HG03442 (cell line): ENCODE results near the gene SRGN.
"Not testable (repeated sequence)": the region's sequence is repeated elsewhere in the genome, so short reads cannot be mapped to it uniquely, and the experiment has no call there.

ENCODE experiments used
- ATAC-seq: cut with Tn5 transposase; IDR thresholded peaks from one replicate; pipeline ENCODE4 v1.9.1; 2021; ENCODE audit warnings: mild to moderate bottlenecking, moderate library complexity; ENCODE audit not compliant: unreplicated experiment

SRGN gene

DNA sequence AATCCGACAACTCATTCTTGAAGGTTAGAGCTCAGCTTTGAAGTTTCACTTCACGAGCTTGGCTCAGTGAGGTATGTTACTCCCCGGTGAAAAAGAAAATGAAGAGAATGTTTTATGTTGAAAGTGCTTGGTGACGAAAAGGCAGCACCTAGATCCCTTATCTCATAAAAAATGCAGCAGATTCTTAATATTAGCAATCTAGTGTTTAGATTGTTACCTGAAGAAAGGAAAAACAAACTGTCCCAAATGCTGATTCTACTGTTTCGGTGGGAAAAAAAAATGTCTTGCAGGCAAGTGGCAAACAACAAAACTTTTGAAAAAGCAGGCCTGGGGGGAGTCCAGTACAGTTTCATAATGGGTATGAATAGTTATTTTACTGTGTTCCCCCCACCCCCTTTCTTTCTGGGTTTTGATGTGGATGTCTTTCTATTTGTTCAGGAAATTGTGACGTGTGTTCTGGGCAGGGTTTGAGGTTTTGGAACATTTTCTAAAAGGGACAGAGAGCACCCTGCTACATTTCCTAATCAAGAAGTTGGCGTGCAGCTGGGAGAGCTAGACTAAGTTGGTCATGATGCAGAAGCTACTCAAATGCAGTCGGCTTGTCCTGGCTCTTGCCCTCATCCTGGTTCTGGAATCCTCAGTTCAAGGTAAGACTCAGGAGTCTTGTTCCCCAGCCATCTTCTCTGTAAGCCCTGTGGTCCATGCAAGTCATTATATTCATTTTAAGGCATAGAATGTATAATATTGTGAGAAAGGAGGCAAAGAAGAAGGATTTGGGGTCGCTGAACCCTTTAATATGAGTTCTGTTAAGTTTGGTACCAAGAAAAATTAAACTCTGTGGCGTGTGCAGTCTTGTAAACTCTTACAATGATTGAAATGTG is at the start of gene SRGN:
SRGN (plus strand) TSS at position 514 of the 881 bp plus-strand sequence; CDS start at position 569, 55 bp downstream.
- ATAC-seq, result peak; percentile 63

- ATAC-seq, result not testable (repeated sequence)
Measured at GRCh38 chr10:69040904-69041303, 47.0 kb upstream of the SRGN start.

- ATAC-seq, result no peak
Measured at GRCh38 chr10:69042417-69042816, 45.5 kb upstream of the SRGN start.

DNA sequence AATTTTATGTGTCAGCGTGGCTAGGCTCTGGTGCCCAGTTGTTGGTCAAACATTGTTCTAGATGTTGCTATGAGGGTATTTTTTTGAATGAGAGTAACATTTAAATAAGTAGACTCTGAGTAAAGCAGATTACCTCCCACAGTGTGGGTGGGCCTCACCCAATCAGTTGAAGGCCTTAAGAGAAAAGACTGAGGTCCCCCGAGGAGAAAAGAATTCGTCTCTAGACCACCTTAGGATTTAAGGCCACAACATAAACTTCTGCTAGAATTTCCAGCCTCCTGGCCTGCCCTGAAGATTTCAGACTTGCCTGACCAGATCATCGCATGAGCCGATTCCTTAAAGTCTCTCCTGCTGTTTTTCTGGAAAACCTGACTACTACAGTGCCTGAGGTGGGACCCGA is 45.1 kb upstream of the SRGN start:
- ATAC-seq, result no peak

DNA sequence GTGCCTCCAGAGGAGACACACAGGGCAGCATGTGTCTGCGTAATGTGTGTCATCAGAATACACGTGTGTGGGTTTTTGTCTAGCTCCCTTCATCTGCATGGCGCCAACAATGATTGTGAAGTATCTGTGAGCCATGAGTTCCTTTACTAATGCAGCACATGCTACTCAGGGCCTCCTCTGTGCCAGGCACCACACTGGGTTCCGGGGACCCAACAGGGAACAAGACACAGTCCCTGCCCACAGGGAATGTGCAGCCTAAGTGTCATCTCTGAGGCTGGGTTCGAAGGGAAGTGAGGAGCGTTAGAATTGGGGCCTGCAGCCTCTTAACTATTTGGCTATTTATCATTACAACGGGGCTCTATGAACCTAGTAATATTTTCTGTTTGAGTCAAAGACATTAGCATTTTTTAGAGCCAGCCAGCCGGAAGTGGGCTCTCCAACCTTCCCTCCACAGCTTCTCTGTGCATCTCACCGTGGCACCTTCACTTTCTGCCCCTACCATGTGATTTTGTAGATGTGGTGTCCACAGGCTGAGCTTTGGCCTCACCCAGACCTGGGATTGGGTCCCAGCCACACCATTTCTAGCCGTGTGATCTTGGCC is 43.9 kb upstream of the SRGN start:
- peak; percentile 49 for ATAC-seq

DNA sequence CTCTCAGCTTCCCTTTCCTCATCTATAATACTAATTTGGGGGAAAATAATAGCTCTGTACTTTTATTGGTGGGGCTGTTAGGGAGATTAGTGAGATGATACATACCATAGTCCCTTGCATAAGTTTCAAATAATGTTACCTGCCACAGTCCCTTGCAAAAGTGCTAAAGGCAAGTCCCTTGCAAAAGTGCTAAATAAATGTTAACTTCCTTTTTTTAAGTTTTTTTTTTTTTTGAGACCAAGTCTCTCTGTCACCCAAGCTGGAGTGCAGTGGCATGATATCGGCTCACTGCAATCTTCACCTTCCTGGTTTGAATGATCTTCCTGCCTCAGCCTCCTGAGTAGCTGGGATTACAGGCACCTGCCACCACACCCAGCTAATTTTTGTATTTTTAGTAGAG is 43.4 kb upstream of the SRGN start:
- no peak for ATAC-seq

GRCh38 chr10:69045441-69046300 is 42.2 kb upstream of the SRGN start:
- peak; percentile 63 for ATAC-seq

DNA sequence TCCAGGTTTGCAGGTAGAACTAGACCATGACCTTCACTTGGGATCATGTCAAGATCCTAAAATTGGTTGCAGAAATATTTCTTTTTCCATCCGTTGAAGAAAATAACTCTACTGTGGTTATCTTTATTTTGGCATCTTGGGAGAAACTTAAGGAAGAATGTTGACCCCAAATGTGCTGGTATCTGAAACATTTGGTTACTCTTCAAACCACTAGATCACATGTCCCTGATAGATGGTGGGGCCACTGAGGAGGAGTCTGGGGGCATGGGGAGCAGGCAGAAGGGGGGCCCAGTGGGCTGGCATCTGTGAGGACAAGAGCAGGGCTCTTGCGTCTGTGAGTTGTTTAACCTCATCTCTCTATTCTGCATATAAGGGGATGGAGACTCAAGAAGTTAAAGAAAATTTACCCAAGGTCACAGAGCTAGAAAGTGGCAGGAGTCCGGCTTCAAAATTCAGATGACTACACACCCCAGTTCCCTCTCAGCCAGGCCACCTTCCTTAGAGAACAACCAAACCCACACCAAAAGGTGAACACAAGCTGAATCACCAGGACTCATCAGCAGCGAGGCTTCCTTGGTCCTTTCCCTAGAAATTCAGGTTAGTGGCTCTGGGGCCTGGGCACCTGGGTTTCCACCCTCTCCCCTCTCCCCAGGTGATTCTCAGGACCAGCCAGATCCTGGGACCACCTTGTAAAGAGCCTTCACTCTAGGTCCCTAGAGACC is 40.6 kb upstream of the SRGN start:
- no peak for ATAC-seq

DNA sequence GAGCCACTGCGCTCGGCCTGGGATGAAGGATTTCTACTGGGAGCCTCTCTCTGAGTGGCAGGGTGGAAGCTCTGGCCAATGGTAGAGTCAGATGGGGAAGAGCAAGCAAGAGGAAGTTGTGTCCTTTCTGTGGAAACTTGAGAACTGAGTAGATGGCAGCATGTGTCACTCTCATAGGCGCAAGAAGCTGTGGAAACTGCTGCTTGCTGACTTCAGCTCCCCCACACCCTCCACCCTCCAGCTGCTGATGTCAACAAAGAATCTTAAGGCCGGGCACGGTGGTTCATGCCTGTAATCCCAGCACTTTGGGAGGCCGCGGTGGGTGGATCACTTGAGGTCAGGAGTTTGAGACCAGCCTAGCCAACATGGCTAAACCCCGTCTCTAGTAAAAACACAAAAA is 39.8 kb upstream of the SRGN start:
- no peak for ATAC-seq

DNA sequence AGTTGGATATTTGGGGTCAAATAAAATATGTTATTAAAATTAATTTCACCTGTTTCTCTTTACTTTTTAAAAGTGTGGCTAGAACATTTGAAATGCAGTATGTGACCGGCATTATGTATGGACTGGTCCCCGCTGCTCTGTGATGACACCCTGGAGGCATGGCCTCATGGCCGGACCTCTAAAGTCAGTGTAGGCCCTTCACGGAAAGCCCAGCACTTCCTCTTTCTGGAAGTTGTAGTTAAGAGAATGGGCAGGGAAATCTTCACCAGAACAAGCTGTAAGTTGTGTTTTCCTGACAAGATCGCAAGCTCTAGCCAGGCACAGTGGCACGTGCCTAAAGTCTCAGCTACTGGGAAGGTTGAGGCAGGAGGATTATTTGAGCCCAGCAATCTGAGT is 38.3 kb upstream of the SRGN start:
- no peak for ATAC-seq

GRCh38 chr10:69051303-69051702 is 36.6 kb upstream of the SRGN start:
- ATAC-seq, result peak; percentile 34

DNA sequence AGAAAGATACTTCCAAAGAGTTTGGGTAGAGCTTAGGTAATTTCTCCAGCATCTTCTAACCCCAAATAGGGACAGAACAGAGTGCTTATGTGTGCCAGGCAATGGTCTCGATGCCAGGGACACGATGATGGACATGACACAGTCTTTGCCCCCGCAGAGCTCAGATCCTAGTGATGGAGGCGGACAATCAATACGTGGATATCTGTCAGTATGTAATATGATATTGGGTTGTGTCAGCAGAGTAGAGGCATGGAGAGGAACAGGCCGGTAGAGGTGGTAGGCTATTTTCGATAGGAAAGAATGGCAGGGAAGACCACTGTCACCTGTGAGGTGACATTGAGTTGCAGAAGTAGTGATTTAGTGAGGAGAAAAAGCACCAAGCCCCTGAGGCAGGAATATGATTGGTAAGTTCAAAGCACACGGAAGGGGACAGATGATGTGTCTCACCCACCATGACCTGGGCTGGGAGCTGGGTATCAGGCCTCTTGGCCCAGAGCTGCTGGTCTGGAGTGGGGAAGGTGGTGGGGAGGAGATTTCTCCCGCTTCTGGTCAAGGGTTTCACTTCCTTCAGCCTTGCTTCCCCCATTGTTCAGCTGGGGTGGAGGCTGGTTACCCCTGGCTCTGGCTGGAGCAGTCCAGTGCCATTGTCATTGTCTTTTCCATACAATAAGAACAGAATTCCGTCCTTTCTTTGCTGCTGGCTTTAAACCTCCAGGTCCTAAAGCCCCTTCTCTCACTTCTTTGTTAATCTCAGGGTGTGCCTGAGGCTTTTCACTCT is 36.0 kb upstream of the SRGN start:
- ATAC-seq, result no peak

GRCh38 chr10:69052736-69053135 is 35.2 kb upstream of the SRGN start:
- no peak for ATAC-seq

- ATAC-seq, result no peak
Measured at GRCh38 chr10:69055241-69055640, 32.7 kb upstream of the SRGN start.

GRCh38 chr10:69056129-69056528 is 31.8 kb upstream of the SRGN start:
- no peak for ATAC-seq

DNA sequence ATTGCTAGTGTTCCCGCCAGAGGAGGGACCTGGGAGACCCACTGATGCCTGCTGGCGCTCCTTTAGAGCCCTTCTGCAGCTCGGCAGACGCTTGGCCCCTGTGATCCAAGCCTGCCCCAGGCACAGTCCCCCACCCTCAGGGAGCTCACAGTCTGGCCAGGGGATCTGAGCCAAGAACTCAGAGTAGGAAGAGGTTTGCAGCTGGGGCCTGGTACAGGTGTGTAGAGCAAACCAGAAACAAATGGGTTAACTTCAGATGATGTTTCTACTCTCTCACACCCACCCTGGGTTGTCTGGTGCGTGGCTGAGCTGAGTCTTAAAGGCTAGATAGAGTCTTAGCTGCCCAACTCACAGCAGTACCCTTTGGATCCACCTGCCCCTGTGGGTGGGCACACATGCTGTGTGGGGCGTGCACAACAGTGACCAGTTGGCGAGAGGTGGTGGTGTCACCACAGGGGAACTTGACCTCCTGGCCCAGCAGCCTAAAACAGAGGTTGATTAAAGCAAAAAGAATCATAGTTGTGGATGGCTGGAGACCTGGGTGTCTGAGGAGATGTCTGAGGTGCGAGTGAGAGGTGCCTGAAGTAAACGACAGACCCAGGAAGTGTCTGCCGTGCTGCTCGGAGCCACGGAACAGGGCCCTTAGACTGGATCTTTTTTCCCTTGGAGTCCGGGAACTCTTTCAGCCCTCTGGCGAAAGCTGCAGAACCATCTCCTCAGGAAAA is 31.2 kb upstream of the SRGN start:
- no peak for ATAC-seq

- ATAC-seq, result no peak
Measured at GRCh38 chr10:69057261-69057950, 30.5 kb upstream of the SRGN start.

GRCh38 chr10:69057951-69058297 is 30.0 kb upstream of the SRGN start:
- ATAC-seq, result no peak
